NCI-H526 treated with DMSO at 0.1 percent for 48 hours (cell line): ENCODE results near the gene ABCC9.
"Not testable (repeated sequence)": the region's sequence is repeated elsewhere in the genome, so short reads cannot be mapped to it uniquely, and the experiment has no call there.

Source experiments
- DNase-seq: peaks from one replicate; lab custom pipeline; 2025; lab: John Stamatoyannopoulos, UW

The ABCC9 gene

DNA sequence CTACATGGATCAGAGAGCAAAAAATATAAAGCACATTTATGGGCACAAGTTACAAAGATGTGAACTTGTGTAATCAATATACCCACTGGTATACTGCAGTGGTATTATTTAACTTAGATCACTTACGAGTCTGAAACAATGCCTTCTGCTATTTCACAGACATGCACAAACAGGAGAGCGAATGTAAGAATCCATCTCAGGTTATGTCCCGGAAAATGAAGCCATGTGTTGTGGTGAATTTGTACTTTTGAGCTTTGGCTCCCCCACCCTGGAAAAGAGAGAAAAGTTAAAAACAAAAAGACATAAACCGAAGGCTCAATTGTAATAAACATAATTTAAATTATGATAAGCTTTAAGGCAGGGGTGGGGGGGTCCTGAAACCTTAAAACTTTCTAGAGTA lies 7.6 kb downstream of the ABCC9 start:
- no peak for DNase-seq

DNA sequence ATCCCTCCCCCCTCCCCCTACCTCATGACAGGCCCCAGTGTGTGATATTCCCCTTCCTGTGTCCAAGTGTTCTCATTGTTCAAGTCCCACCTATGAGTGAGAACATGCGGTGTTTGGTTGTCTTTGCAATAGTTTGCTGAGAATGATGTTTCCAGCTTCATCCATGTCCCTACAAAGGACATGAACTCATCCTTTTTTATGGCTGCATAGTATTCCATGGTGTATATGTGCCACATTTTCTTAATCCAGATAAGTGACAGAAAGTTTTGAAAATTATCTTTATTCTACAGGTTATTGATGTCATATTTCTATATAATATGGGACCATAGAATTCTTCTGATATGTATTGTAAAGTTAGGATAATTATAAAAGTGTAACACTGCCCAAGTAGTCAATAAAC lies 11.3 kb downstream of the ABCC9 start:
- not testable (repeated sequence) for DNase-seq

DNA sequence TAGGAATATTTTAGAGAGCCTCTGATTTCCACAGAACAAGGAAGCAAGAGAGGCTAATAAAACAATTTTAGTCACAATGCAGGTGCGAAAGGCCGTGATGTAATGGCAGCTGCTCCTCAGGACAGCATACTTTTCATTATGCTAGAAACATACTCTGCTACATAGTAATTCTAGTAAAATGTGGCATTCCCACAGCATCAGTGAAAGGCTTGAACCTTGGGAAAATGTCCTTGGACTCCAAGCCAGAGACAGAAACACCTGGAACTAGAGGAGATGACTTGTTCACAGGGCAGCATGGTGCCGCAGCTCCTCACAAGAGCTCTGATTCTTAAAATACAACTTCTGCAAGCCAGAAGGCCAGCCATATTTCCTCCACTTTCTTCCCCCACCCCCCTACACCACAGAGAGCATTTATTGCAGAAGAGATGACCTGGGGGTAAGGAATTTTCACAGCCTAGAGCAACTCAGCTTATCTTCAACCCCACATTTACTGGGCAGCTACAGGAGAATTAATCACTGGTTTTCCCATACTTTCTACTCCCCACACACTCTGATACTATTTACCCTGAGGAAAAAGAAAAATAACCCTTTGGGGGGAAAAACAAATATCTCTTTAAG lies 15.8 kb downstream of the ABCC9 start:
- DNase-seq: no peak

GRCh38 chr12:21921436-21921835 lies 19.8 kb downstream of the ABCC9 start:
- no peak for DNase-seq

DNA sequence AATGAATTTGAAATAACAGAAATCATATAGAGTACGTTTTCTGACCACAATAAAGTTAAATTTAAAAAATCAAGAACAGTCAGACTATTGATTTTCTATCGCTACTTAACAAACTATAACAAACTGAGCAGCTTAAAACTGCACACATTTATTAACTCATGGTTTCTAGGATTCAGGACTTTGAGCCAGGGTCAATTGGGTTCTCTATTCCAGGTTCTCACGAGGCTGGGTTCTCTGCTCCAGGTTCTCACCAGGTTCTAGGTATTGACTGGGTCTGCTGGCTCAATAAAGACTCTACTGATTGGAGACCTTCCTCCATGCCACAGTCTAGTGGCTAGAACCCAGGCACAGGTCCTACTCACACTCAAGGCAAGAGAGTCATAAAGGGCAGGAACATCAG lies 22.8 kb downstream of the ABCC9 start:
- DNase-seq: no peak

GRCh38 chr12:21913823-21914222 lies 27.4 kb downstream of the ABCC9 start:
- DNase-seq: no peak

DNA sequence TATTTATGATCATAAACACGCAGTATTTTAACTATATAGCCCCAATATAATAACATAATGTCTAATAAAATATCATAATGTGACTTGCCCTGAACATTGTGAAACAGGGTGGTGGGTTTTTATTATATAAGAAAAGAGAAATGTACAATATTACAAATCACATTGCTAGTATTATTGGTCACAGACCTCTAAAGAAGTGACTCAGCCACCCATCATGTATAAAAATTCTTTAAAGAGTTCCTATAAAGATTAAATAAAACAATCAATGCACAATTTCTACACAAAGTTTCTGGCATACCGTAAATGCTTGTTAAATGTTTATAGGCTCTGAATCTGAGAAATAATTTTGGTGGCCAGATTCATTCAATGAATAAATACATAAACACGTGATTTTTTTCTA lies 28.9 kb downstream of the ABCC9 start:
- DNase-seq: no peak

DNA sequence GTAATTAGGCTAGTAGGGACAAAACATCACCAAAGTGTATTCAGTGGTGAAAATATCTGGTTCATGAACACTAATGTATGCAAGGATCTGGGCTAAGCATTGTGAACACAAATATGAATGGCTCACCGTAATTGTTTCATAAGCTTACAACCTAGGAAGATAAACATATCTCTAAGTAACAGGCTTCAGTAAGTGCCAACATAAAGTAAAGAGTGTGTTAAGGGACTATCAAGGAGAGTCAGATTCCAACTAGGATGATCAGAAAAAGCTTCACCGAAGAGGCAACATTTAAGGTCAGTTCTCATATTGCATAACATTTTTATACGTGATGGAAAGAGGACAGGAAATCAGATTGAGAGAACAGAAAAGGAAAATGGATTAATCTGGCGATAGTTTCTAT lies 29.4 kb downstream of the ABCC9 start:
- DNase-seq: no peak

DNA sequence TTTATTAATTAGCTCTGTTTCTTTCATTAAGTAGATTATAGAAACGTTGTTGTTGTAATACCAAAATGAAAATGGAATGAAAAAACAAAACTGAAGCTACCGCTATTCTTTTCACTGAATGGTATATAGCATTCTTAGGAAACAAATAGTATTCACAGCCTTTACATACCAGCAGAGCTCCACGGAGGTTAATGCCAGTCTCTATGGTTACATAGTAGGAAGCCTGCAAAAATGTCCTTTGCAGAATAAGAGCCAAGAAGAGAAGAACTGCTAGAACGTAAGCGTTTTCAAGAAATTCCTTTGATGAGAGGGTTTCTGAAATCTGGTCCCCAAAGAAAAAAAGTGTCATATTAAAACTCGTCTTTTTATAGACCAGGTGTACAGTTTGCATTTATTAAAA lies 30.6 kb downstream of the ABCC9 start:
- no peak for DNase-seq

GRCh38 chr12:21907948-21908837 lies 33.0 kb downstream of the ABCC9 start:
- DNase-seq: no peak

DNA sequence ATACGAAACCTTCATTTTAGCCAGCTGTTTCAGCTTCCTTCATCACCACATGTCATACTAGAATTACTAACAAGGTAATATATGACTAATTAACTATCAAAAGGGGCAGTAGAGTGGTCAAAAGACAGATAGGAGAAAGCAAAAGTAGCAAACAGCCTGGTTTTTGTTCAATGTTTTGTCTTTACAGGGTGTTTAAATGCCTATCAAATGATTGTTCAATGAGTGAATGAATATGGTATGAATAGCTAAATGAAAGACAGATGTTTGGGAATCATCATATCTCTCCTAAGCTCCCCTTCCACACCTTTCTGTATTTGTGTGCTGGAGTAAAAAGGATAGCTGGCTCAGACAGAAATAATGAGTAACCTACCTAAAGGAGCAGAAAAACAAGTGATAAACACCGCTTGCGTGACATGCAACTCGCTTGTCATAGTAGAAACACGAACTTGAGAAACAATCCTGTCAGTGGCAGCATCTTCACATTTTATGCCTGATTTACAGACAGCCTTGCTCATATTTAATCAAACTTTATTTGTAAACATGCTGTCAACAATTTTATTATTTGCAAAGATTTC lies 34.2 kb downstream of the ABCC9 start:
- no peak for DNase-seq

DNA sequence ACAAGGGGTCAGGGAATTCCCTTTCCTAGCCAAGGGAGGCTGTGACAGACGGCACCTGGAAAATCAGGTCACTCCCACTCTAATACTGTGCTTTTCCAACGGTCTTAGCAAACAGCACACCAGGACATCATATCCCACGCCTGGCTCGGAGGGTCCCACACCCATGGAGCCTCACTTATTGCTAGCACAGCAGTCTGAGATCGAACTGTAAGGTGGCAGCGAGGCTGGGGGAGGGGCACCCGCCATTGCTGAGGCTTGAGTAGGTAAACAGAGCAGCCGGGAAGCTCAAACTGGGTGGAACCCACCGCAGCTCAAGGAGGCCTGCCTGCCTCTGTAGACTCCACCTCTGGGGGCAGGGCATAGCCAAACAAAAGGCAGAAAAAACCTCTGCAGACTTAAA lies 41.7 kb downstream of the ABCC9 start:
- not testable (repeated sequence) for DNase-seq

DNA sequence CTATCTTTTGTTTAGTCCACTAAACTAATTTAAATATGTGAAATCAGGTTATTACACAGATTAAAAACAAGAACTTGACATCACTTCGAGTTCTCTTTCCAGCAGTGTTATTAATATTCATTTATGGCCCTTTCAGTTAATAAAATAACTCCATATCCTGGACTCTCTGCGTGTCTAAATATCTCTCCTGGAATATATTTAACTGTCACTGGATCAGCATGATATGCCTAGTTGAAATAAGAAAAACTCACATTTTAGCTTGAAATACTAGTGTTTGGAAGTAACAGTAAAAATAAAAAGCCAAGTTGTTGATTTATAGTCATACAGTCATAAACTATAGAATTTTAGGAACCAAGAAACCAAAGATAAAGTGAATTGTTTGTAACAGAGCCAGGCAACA lies 45.6 kb downstream of the ABCC9 start:
- DNase-seq: no peak

DNA sequence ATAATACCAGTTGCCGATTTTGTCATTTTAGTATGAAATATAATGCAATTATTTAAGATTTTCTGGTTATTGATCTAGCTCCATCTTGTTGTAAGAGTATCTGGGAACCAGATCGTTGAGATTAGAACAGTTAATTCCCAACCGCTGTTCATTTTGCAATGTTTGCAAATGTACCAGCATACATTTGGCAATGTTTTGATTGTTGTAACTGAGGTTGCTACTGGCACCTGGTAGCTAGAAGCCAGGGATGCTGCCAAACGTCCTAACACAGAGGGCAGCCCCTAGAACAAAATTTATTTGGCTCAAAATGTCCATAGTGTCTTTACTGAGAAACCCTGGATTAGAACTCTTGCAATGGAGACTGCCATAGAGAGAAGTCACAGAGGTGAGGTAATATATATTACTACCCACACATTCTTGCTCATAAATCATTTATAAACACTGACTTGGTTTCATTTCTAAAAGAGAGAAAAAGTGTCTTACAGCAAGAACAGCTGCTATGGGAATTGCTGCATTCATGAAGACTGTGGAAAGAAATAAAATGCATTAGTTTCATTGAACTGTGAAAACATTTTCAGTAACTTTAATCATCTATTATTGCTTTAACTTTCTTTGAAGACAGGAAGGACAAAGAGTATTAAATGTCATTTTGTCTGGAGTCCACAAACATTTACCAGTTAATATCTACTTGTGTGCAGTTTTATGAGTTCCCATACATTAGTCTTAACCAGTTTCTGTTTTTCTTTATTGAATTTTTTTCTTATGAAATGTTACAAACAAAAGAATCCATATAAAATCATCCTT lies 46.2 kb downstream of the ABCC9 start:
- no peak for DNase-seq

GRCh38 chr12:21893924-21894323 lies 47.3 kb downstream of the ABCC9 start:
- DNase-seq: no peak

GRCh38 chr12:21892341-21892740 lies 48.9 kb downstream of the ABCC9 start:
- no peak for DNase-seq

DNA sequence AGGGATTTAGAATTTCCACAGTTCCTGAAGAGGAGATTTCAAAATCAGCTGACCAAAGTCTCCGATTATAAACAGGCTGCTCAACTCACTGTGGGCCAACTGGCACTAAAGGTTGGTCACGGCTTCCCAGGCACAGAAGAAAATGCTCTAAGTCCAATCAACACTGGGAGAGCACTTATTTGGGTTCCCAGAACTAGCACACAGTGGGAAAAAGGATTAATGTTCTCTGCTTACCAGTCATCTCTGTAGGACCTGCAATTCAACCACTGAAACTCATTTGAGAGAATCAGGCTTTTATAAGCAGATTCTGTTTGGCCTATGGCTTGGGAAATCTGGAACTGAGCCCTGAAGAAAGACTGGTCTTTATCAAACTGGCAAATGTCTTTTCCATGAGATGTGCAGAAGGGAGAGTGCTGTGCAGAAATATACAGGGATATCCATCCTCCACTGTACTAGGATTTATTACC lies 49.4 kb downstream of the ABCC9 start:
- no peak for DNase-seq

DNA sequence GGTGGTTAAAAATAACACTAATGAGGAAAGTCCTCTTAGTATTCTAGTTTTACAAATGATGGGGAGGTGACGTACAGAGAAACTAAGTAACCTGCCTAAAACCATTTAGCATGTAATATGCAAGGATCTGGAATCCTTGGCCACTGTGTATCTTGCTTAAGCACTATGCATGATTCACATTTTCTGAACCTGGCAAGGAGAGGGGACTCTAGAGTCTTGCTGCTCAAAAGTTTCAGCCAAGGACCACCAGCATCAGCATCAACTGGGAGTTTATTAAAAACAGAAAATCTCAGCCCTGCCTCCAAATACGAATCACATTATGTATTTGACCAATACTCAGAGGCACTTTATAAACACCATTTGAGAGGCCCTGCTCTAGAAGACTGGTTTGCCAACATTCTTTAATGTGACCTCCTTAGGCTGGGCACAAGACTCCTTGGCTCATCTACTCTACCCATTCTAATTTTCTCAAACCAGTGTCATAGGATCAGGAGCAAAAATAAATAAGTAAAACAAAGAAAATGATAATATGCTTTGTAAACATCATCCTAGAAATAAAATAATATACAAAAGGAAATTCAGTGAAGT lies 52.9 kb downstream of the ABCC9 start:
- no peak for DNase-seq

- DNase-seq: no peak
Measured at GRCh38 chr12:21884936-21885335, 56.3 kb downstream of the ABCC9 start.

DNA sequence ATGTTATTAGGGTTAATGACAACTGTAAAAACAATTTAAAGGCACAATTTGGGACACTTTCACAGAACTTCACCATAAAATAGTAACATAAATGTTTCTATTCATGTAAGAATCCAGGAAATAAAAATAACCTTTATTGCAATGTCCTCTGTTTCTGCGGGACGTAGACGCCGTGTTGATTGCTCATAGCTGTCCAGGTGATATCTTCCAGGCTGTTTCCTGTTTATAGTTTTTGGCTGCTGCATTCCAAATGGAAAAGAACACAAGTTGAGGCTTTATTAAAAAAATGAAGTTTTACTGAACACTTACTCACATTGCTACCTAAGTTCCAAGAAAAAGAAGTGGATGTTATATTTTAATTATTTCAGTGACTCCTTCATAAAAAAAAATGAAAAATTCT lies 58.6 kb downstream of the ABCC9 start:
- DNase-seq: no peak

DNA sequence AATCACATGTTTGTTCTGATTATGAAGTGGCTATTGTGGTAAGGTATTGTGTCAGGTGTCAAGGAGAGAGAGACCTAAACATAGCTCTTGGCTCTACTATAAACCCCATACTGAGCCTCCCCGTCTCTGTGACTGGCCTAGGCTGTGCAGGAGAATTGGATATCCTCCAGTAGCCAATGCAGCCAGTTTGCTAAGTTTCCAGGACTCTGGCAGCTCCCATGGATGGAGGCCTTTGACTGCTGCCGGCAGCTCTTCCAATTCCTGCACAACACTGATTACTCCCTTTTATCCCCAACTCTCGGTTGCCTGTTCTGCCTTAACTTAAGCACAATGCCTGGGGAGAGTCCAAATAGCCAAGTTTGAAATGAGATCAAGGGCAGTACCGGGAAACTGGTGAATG lies 59.3 kb downstream of the ABCC9 start:
- no peak for DNase-seq

- DNase-seq: no peak
Measured at GRCh38 chr12:21879312-21879711, 61.9 kb downstream of the ABCC9 start.
